Embryonic facial prominence (tissue), 1 donor: ENCODE measurements around the gene SOS2.
"Not testable (repeated sequence)": the region's sequence is repeated elsewhere in the genome, so short reads cannot be mapped to it uniquely, and the experiment has no call there.

Source experiments
- DNase-seq: peaks from one replicate; pipeline ENCODE4 v3.0.0-alpha.2; 2016; ENCODE audit errors: extremely low spot score

SOS2 gene

GRCh38 chr14:50225974-50226297 lies 5.4 kb downstream of the SOS2 start:
- DNase-seq = no peak

GRCh38 chr14:50225067-50225973 lies 6.1 kb downstream of the SOS2 start:
- no peak for DNase-seq

- DNase-seq = no peak
These were observed 9.2 kb downstream of the SOS2 start for GRCh38 chr14:50222055-50222613.

- DNase-seq = no peak
These were observed 12.9 kb downstream of the SOS2 start for GRCh38 chr14:50218501-50218900.

GRCh38 chr14:50215416-50215815 lies 16.0 kb downstream of the SOS2 start:
- DNase-seq = no peak

GRCh38 chr14:50213795-50214194 lies 17.6 kb downstream of the SOS2 start:
- no peak for DNase-seq

- no peak for DNase-seq
These were observed 18.7 kb downstream of the SOS2 start for GRCh38 chr14:50212726-50213125.

GRCh38 chr14:50210074-50210473 lies 21.3 kb downstream of the SOS2 start:
- DNase-seq = no peak

- DNase-seq = no peak
These were observed 32.9 kb downstream of the SOS2 start for GRCh38 chr14:50198499-50198898.

GRCh38 chr14:50191499-50191898 lies 39.9 kb downstream of the SOS2 start:
- no peak for DNase-seq

- DNase-seq = no peak
These were observed 45.3 kb downstream of the SOS2 start for GRCh38 chr14:50186107-50186506.

GRCh38 chr14:50173891-50174290 lies 57.5 kb downstream of the SOS2 start:
- no peak for DNase-seq

- DNase-seq = no peak
These were observed 59.5 kb downstream of the SOS2 start for GRCh38 chr14:50171895-50172294.

- not testable (repeated sequence) for DNase-seq
These were observed 64.0 kb downstream of the SOS2 start for GRCh38 chr14:50167381-50167780.

GRCh38 chr14:50156111-50156510 lies 75.3 kb downstream of the SOS2 start:
- DNase-seq = no peak

GRCh38 chr14:50148799-50149198 lies 82.6 kb downstream of the SOS2 start:
- DNase-seq = no peak

- DNase-seq = no peak
These were observed 92.2 kb downstream of the SOS2 start for GRCh38 chr14:50139192-50139591.

- no peak for DNase-seq
These were observed 103.6 kb downstream of the SOS2 start for GRCh38 chr14:50127802-50128201.

GRCh38 chr14:50123062-50123461 lies 108.3 kb downstream of the SOS2 start:
- no peak for DNase-seq

GRCh38 chr14:50122291-50122690 lies 109.1 kb downstream of the SOS2 start:
- DNase-seq = no peak

- DNase-seq = no peak
These were observed 109.9 kb downstream of the SOS2 start for GRCh38 chr14:50121486-50121885.

- no peak for DNase-seq
These were observed 113.9 kb downstream of the SOS2 start for GRCh38 chr14:50117456-50117855.

GRCh38 chr14:50116966-50117365 lies 114.4 kb downstream of the SOS2 start:
- no peak for DNase-seq
